ENCODE results near the gene ZSCAN32.

Gene ZSCAN32

DNA sequence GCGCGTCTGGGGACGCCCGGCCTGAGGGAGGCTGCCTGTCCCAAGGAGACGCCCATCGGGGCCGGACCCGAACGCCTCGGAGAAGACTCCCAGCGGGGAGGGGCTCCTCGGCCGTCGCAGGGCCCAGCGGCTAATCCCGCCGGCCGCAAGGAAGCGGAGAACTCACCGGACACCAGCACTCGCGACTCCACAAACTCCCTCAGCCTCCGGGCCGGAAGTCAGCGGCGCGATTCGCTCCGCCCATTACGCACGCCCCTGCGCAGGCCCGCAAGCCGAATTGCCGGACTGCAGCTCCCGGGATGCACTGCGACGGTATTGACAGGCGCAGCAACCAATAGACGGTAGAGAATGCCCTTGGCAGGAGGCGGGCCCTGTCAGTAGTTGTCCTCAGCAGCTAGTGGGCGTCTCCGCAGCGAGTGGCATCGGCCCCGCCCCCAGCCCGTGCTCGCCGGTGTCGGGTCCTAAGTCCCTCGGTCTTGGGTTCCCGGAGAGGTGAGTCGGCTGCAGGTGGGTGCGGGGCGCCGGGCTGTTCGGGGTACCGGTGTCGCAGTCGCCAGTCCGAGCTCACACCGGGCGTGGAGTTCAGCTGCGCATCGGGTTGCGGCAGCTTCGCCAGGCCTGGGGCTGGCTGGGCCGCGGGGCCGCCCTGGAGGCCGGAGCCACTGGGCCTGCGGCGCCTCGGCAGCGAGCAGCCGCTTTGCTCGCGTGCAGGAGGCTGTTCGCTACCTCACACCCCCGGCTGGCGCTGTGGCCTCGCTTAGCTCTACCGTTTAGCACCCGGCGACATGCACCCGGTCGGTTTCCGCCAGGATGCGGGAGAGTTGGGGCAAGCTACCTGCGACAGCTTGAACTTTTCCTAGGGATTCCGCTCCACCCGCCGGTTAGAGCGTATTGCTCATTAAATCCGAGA is at the start of gene ZSCAN32, which contains the start of gene ZNF174:
ZSCAN32 (minus strand) TSS at position 226 of the 910 bp plus-strand sequence. CDS start 3,447 bp downstream, outside the sequence.
ZNF174 (plus strand) TSS at position 437 of the 910 bp plus-strand sequence. CDS start 790 bp downstream, outside the sequence.
- peak; percentile 95 to 97 for DNase-seq (ENCODE audit: low read depth in 2 of 2, low spot score in 1 of 2)

DNA sequence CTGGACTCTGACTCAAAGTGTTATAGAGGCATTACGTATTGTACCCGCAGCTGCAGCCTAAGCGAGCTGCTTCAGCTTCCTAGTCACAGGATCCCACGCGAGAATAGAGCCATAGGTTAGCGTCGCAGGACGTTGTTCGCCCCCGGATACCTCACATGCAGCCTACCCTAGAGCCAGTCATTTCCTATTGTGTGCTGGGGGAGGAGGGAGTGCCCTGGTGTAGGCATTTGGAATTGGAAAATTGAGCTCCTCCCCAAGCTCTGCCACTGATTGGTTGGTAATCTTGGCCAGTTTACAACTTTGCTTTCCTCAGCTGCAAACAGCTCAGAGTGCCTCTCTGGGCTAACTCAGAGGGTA is 43.2 kb upstream of the ZSCAN32 start:
- DNase-seq (ENCODE audit: low read depth in 2 of 2, low spot score in 1 of 2), result no peak

DNA sequence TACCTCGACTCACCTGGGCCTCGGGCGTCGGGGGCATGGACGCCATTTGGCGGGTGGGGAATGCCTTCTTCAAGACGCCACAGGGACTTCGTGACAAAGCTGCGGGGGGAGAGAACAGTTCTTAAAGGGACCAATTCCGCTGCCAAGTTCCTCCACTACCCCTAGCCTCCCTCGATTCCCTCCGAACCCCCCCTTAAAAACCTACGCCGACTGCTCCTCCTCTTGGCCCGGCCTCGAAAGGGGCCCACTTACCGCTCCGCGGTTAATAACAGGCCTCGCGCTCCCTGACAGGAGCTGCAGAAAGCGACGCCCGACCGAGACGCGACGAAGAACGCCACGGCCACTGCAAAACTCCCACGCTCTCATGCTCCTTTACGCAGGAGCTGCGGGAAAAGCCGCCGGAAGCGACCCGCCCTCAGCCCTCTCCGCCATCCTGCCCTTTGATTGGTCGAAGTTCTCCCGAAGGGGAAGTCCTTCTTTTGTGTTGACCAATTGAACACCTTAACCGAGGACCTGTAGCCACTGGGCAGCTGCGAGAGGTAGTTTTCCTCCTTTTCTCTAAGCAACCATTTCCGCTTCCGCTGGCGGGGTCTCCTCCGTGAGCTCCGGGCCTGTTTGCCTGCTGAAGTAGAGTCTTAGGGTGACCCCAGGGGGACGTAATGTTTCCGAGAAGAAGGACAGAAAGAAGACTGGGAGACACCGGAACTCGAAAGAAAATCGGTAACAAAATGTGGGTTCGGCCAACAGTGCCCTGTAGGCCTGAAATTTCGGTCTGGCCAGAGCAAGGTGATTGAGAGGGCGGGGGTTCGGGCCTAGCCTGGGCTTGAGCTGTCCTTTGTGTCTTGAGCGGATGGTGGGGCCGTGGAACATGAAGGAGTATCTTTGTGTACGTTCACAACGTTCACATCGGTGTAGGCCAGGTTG is 42.6 kb upstream of the ZSCAN32 start, which contains the start of the genes NAA60 and ZNF597:
NAA60 (plus strand) TSS at position 573 of the 924 bp plus-strand sequence. CDS start 32,548 bp downstream, outside the sequence.
ZNF597 (minus strand) TSS at position 397 of the 924 bp plus-strand sequence; CDS start at position 46, 351 bp downstream.
- DNase-seq (ENCODE audit: low read depth in 2 of 2, low spot score in 1 of 2), result peak; percentile 46 to 64

GRCh38 chr16:3439637-3440036 is 38.8 kb upstream of the ZSCAN32 start:
- DNase-seq (ENCODE audit: low read depth in 2 of 2, low spot score in 1 of 2), result no peak

- no peak for DNase-seq (ENCODE audit: low read depth in 2 of 2, low spot score in 1 of 2)
Measured at GRCh38 chr16:3434373-3434772, 33.6 kb upstream of the ZSCAN32 start.

- DNase-seq (ENCODE audit: low read depth in 2 of 2, low spot score in 1 of 2), result peak in 1 of 2 donors; percentile 10
Measured at GRCh38 chr16:3431779-3432219, 31.0 kb upstream of the ZSCAN32 start.

DNA sequence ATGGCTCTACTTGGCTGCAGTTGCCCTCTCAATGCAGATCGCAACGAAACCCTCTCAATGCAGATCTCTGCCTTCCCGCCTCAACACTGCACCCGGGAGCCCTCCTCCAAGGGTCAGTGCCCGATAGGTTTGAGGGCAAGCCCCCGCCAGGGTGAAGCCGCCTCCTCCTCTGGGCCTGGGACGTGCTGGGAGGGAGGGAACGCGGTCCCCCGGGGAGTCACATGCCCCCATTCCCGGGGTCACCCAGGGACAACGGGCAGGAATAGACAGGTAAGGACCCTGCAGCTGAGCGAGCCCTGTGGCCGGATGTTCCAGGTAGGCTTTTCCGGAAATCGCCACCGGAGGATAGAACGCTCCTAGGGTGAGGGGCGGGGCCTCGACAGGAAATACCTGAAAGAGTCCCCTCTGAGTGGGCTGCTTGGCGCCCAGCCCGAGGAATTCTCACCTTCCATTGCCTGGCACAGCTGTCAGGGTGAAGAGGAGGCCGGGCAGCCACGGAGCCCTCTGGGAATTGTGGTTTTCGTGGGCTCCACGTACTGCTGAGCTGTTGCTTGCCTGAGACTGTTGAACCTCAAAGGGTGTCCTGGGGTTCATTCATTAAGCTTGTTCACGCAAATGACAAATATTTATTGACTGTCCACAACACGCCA is 13.1 kb upstream of the ZSCAN32 start:
- DNase-seq (ENCODE audit: low read depth in 2 of 2, low spot score in 1 of 2), result no peak

DNA sequence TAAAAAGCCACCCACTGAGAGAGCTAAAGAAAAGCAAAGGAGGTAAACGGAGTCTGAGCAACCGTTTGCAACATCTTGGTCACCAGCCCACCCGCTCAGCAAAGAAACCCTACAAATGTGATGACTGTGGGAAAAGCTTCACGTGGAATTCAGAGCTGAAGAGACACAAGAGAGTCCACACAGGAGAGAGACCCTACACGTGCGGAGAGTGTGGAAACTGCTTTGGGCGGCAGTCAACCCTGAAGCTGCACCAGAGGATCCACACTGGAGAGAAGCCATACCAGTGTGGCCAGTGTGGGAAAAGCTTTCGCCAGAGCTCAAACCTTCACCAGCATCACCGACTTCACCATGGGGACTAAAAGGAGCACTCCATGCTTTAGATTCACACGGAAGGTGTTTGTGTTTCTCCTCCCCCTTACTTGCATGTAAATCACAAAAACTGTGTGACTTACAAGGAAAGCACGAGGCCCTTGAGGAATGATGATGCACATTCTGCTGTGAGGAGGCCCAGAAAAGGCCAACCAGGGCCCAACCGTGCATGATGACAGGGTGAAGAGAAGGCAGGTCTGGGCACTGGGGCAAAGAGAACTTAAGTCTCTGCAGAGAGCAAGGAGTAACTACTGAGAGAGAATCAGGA is 7.9 kb upstream of the ZSCAN32 start:
- no peak for DNase-seq (ENCODE audit: low read depth in 2 of 2, low spot score in 1 of 2)

- DNase-seq (ENCODE audit: low read depth in 2 of 2, low spot score in 1 of 2), result no peak
Measured at GRCh38 chr16:3401719-3402397, 1.1 kb upstream of the ZSCAN32 start.

DNA sequence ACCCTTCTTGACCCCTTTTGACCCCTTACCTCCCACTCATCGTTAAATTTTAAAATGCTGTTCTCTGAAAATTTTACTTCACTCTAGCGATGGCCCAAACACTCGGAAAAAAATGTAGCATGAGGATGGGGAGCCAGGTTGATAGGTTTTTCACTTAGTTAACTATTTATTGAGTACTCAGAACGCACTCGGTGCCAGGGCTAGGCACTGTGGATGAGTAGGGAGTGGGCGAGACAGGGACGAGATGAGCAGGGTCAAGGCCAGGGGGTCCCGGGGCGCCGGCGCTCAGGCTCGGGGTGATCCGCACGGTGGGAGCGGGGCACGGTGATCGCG is 392 bp downstream of the ZSCAN32 start:
- DNase-seq (ENCODE audit: low read depth in 2 of 2, low spot score in 1 of 2), result no peak

DNA sequence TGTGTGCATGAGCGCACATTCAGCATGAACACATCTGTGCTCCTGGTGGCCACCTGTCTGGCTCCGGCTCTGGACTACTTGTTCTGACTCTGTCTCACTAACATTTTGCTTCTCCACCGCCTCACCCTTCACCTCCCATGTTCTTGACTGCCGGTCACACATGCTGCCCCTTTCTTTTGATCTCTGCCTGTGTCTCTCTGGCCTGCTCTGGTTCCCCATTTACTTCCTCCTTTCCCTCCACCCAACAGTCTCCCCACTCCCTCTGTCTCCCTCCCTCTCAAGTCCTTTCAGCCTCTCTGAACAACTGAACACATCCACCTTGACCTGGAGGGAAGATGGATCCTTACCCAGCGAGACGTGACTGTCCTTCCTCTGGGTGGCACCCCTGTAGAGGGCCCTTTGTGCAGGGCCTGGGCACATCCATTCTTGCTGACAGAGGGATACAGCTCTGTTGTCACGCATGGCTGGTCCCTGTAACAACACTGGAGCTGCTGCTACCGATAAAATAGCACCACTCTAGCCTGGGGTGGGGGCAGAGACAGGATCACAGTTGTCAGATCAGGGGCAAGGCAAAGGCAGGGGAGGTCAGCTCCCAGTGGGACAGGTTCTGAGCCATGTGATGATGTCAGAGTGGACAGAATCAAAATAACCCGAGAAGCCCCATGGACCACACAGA is 11.0 kb downstream of the ZSCAN32 start:
- DNase-seq (ENCODE audit: low read depth in 2 of 2, low spot score in 1 of 2), result no peak

DNA sequence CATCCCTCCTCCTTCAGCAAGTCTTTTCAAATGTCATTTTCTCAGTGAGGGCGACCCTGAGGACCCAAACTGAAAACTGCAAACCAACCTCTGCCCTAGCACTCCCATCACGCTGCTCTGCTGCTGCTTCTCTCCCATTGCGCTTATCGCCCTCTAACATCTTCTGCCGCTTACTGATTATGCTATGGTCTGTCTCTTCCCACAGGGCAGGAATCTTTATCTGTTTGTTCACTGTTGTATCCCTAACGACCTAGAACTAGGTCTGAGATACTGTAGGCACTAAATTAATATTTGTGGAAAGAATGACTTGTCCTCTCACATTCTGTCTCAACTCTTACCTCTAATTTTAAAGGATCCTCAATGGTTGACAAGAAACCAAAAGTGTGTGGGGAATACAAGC is 12.5 kb downstream of the ZSCAN32 start:
- DNase-seq (ENCODE audit: low read depth in 2 of 2, low spot score in 1 of 2), result no peak

- DNase-seq (ENCODE audit: low read depth in 2 of 2, low spot score in 1 of 2), result no peak
Measured at GRCh38 chr16:3383045-3383448, 17.8 kb downstream of the ZSCAN32 start.

- DNase-seq (ENCODE audit: low read depth in 2 of 2, low spot score in 1 of 2), result no peak
Measured at GRCh38 chr16:3377917-3378316, 22.9 kb downstream of the ZSCAN32 start.

- DNase-seq (ENCODE audit: low read depth in 2 of 2, low spot score in 1 of 2), result no peak
Measured at GRCh38 chr16:3375680-3376079, 25.1 kb downstream of the ZSCAN32 start.

DNA sequence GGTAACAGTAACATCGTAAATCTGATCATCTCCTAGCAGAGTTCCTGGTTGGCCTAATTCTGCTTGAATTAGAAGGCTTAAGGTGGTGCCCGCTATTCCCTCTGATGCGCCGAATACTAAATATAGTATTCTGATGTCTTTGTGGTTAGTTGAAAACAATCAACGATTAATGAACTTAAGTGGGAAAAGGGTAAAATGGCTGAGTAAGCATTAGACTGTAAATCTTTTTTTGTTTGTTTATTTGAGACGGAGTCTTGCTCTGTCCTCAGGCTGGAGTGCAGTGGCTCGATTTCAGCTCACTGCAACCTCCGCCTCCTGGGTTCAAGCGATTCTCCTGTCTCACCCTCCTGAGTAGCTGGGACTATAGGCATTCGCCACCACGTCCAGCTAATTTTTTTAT is 31.7 kb downstream of the ZSCAN32 start:
- DNase-seq (ENCODE audit: low read depth in 2 of 2, low spot score in 1 of 2), result no peak

- peak; percentile 60 to 75 for DNase-seq (ENCODE audit: low read depth in 2 of 2, low spot score in 1 of 2)
Measured at GRCh38 chr16:3364774-3365427, 35.9 kb downstream of the ZSCAN32 start.

GRCh38 chr16:3363793-3364192 is 37.0 kb downstream of the ZSCAN32 start:
- DNase-seq (ENCODE audit: low read depth in 2 of 2, low spot score in 1 of 2), result no peak

- DNase-seq (ENCODE audit: low read depth in 2 of 2, low spot score in 1 of 2), result no peak
Measured at GRCh38 chr16:3362931-3363330, 37.9 kb downstream of the ZSCAN32 start.
